ENCODE measurements around the gene SMIM41.

SMIM41 gene

GRCh38 chr12:52063981-52064649 is 15.4 kb upstream of the SMIM41 start:
- DNase-seq, result no peak

- no peak for DNase-seq
Measured at GRCh38 chr12:52066346-52067080, 13.0 kb upstream of the SMIM41 start.

GRCh38 chr12:52067081-52067374 is 12.5 kb upstream of the SMIM41 start:
- no peak for DNase-seq

- peak; percentile 84 for DNase-seq
Measured at GRCh38 chr12:52069327-52070184, 9.9 kb upstream of the SMIM41 start, which contains the start of gene ATG101. TSS of gene ATG101 (plus strand) at chr12:52069978. CDS start at chr12:52073651, 3,673 bp downstream.

GRCh38 chr12:52070185-52070925 is 9.1 kb upstream of the SMIM41 start:
- DNase-seq, result no peak

GRCh38 chr12:52073531-52074381 is 5.7 kb upstream of the SMIM41 start:
- no peak for DNase-seq

- no peak for DNase-seq
Measured at GRCh38 chr12:52074971-52075724, 4.4 kb upstream of the SMIM41 start.

- DNase-seq, result no peak
Measured at GRCh38 chr12:52076811-52077210, 2.7 kb upstream of the SMIM41 start.

GRCh38 chr12:52078276-52078675 is 1.2 kb upstream of the SMIM41 start:
- no peak for DNase-seq

- DNase-seq, result no peak
Measured at GRCh38 chr12:52080403-52081251, 1.1 kb downstream of the SMIM41 start.

GRCh38 chr12:52081263-52081733 is 1.8 kb downstream of the SMIM41 start:
- DNase-seq, result no peak

GRCh38 chr12:52082026-52082668 is 2.6 kb downstream of the SMIM41 start:
- no peak for DNase-seq

GRCh38 chr12:52082669-52082987 is 3.1 kb downstream of the SMIM41 start:
- DNase-seq, result no peak

- DNase-seq, result no peak
Measured at GRCh38 chr12:52082988-52083637, 3.6 kb downstream of the SMIM41 start.

- DNase-seq, result no peak
Measured at GRCh38 chr12:52083638-52083996, 4.1 kb downstream of the SMIM41 start.

GRCh38 chr12:52084491-52085231 is 5.2 kb downstream of the SMIM41 start:
- DNase-seq, result no peak

GRCh38 chr12:52085682-52086180 is 6.2 kb downstream of the SMIM41 start:
- no peak for DNase-seq

- DNase-seq, result no peak
Measured at GRCh38 chr12:52086366-52086765, 6.9 kb downstream of the SMIM41 start.

Data from SIG-M5 (cell line).